ENCODE measurements around the gene RAI1. TPM values are rescaled to one million over a fixed set of nuclear protein-coding genes. Genes with fewer than 3 reads are reported as not detected.

Gene RAI1
- total and polyA plus RNA-seq, 10 donors: 5.4 to 61.9 (median 35.2) TPM

DNA sequence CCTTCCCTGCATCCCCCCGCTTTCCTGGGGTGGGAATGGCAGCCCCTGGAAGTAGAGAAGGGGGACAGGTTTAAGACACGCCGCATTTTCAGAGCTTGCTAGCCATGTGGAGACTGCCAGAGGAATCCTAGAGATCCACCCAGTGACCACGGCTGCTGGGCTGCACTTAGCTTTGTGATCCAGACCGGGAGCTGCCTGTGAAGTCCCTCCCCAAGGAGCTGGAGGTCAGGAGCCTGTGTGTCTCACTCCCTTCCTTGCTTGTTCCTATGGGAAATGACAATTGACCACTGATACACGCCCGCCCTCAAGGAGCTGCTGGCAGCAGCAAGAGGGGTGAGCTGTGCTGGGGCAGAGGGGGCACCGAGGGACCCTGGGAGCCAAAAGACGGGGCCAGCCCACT, 81.9 kb downstream of the RAI1 start:
- Histone ChIP-seq H3K4me3 (no peak overlapping the region), H3K27ac (peak overlapping the region in 5 of 8 donors; percentile 29 to 43 (median 37)), H3K4me1 (peaks cover 12 to 100% (median 69%) of the 10 kb centered on the region in 6 donors), H3K9me3 (no peaks in the 10 kb centered on the region), H3K27me3 (replicated peaks in 1 of 7) (no peaks in the 10 kb centered on the region), H3K36me3 (peaks cover 0 to 18% (median 0%) of the 10 kb centered on the region in 6 donors)
- intact Hi-C loops (cut with DNase I; ENCODE audit: low total_unique reads): no loop called here
- DNase-seq: no peak
- TF ChIP-seq POLR2AphosphoS5 (IDR thresholded peaks at IDR 0.05): peak in 1 of 3 donors; percentile 22
- no peak for TF ChIP-seq POLR2A (IDR thresholded peaks at IDR 0.05)
- TF ChIP-seq, protein P1, sequence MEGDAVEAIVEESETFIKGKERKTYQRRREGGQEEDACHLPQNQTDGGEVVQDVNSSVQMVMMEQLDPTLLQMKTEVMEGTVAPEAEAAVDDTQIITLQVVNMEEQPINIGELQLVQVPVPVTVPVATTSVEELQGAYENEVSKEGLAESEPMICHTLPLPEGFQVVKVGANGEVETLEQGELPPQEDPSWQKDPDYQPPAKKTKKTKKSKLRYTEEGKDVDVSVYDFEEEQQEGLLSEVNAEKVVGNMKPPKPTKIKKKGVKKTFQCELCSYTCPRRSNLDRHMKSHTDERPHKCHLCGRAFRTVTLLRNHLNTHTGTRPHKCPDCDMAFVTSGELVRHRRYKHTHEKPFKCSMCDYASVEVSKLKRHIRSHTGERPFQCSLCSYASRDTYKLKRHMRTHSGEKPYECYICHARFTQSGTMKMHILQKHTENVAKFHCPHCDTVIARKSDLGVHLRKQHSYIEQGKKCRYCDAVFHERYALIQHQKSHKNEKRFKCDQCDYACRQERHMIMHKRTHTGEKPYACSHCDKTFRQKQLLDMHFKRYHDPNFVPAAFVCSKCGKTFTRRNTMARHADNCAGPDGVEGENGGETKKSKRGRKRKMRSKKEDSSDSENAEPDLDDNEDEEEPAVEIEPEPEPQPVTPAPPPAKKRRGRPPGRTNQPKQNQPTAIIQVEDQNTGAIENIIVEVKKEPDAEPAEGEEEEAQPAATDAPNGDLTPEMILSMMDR (IDR thresholded peaks at IDR 0.05 in 8 of 11, conservative IDR thresholded peaks at IDR 0.05 in 3 of 11): no peak
- 69 to 84% (median 80%) methylated on average over 9 of the region's 9 CpGs for WGBS, 5 donors

DNA sequence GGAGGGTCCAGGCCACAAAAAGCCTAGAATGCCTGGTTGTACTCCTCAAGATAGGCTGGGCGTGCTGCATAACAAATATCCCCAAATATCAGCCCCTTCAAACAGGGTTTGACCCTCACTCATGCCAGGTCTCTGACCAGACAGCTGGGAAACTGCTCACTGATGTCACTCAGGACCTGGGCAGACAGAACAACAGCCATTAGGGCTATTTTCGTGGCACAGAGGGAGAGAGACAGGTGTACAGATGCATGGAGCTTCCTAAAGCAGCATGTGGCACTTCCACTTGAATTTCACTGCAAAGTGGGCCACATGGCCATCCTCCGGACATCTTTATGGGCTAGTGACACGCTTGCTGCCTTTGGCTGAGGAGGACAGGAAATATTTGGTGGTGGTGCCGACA, 82.5 kb downstream of the RAI1 start:
- intact Hi-C loops (cut with DNase I; ENCODE audit: low total_unique reads): no loop called here
- WGBS, 5 donors: 46 to 62% (median 49%) methylated on average over 5 of the region's 5 CpGs
- TF ChIP-seq POLR2AphosphoS5 (IDR thresholded peaks at IDR 0.05): no peak
- TF ChIP-seq, protein P1 (IDR thresholded peaks at IDR 0.05 in 8 of 11, conservative IDR thresholded peaks at IDR 0.05 in 3 of 11): no peak
- TF ChIP-seq POLR2A (IDR thresholded peaks at IDR 0.05): no peak
- peaks cover 11 to 100% (median 69%) of the 10 kb centered on the region in 6 donors for H3K4me1 ChIP-seq
- H3K27me3 ChIP-seq (replicated peaks in 1 of 7): no peaks in the 10 kb centered on the region
- H3K9me3 ChIP-seq: no peaks in the 10 kb centered on the region
- DNase-seq: no peak
- H3K27ac ChIP-seq: peak overlapping the region in 5 of 8 donors; percentile 29 to 43 (median 37)
- no peak overlapping the region for H3K4me3 ChIP-seq
- peaks cover 0 to 18% (median 0%) of the 10 kb centered on the region in 6 donors for H3K36me3 ChIP-seq

DNA sequence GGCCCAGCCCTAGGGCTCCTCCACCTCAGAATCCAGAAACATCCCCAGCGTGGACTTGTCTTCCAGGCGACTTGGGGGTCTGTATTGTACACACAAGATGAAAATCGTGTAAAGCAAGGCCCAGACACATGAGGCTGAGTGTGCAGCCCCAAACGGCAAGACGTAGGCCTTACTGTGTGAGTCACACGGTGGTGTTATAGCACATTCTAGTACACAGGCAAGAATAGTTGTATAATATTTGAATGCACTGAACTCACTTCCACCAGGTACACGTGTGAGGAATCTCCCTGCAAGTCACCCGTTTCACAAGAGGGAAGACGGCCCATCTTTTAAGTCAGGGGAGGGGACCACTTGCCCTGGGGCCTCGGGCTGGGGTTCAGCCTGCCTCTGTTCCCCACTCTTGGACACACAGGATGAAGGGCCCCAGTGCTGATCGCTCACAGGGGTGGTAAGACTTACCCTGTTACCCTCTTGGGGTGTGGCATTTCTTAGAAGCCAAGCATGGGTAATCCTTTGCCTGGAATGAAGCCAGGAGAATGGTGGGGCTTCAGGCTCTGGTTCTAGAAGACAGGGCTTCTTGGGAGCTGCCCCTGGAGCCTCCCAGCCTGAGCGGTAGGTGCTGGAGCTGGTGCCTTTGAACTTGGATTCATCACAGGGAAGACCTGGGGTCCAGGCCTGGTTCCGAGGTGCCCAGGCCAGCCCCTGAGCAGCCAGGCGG, 84.3 kb downstream of the RAI1 start:
- peaks cover 11 to 100% (median 72%) of the 10 kb centered on the region in 6 donors for H3K4me1 ChIP-seq
- no peaks in the 10 kb centered on the region for H3K9me3 ChIP-seq
- intact Hi-C loops (cut with DNase I; ENCODE audit: low total_unique reads): no loop called here
- TF ChIP-seq POLR2A (IDR thresholded peaks at IDR 0.05): no peak
- TF ChIP-seq POLR2AphosphoS5 (IDR thresholded peaks at IDR 0.05): no peak
- TF ChIP-seq, protein P1 (IDR thresholded peaks at IDR 0.05 in 8 of 11, conservative IDR thresholded peaks at IDR 0.05 in 3 of 11): no peak
- WGBS, 5 donors: 74 to 85% (median 80%) methylated on average over 10 to 14 of the region's 14 CpGs
- H3K4me3 ChIP-seq: no peak overlapping the region
- H3K36me3 ChIP-seq: peaks cover 0 to 10% (median 0%) of the 10 kb centered on the region in 6 donors
- H3K27me3 ChIP-seq (replicated peaks in 1 of 7): no peaks in the 10 kb centered on the region
- peak overlapping the region in 4 of 8 donors; percentile 51 to 68 (median 60) for H3K27ac ChIP-seq
- DNase-seq: no peak

DNA sequence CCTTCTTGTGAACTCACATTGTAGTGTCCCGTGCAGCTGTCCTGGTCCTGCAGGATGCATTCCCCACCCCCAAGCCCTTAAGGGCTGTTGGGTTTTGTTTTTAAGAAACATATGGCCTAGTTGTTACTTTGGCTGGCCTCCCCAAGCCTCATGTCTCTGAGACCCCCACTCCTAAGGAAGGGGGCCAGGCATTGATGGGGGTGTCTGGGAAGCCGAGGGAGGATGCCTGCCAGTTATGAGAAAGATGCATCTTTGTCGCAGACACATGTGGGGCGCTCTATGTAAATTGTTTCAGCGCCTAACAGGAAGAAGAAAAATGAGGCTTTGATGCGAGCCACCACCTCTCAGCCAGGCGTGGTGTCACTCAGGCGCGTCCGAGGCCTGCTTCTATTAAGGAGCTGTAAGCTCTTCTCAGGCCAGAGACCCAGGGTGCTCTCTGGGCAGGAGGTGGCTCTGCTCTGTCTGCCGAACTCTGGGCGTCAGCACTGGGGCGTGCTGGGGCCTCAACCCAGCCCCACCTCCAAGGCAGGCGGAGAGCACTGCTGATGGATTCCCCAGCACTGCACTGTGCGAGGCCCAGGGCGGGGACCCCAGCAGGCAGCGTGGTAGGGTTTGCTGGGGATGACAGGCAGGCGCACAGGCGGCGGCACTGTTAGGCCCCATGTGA, 85.0 kb downstream of the RAI1 start:
- DNase-seq: peak; percentile 87
- Histone ChIP-seq H3K27me3 (replicated peaks in 1 of 7) (no peaks in the 10 kb centered on the region), H3K4me3 (no peak overlapping the region), H3K36me3 (peaks cover 0 to 10% (median 0%) of the 10 kb centered on the region in 6 donors), H3K9me3 (no peaks in the 10 kb centered on the region), H3K27ac (peak overlapping the region in 6 of 8 donors; percentile 34 to 68 (median 55)), H3K4me1 (peaks cover 11 to 100% (median 72%) of the 10 kb centered on the region in 6 donors)
- 58 to 75% (median 66%) methylated on average over 16 to 20 of the region's 20 CpGs for WGBS, 5 donors
- TF ChIP-seq POLR2A (IDR thresholded peaks at IDR 0.05) (no peak), POLR2AphosphoS5 (IDR thresholded peaks at IDR 0.05) (peak; percentile 44 to 79 (median 53))
- intact Hi-C loops (cut with DNase I; ENCODE audit: low total_unique reads): no loop called here

All from spleen (tissue), 11 donors.